Kasumi-1 (cell line): Measurements from ENCODE around the gene RGS17.
"Not testable (repeated sequence)": the region's sequence is repeated elsewhere in the genome, so short reads cannot be mapped to it uniquely, and the experiment has no call there.

Source experiments
- DNase-seq, 2 experiments: peaks; one replicate each; lab custom pipeline; 2025; lab: John Stamatoyannopoulos, UW

RGS17 gene

GRCh38 chr6:153131037-153131981, at the start of gene RGS17:
TSS of gene RGS17 (minus strand) at chr6:153131282. CDS start at chr6:153044018, 87,264 bp downstream.
- DNase-seq: peak; percentile 20 to 35

- no peak for DNase-seq
Observed at GRCh38 chr6:153172815-153173214, 41.7 kb upstream of the RGS17 start.

GRCh38 chr6:153170511-153170910, 39.4 kb upstream of the RGS17 start:
- DNase-seq: no peak

GRCh38 chr6:153167907-153168306, 36.8 kb upstream of the RGS17 start:
- DNase-seq: no peak

- DNase-seq: no peak
Observed at GRCh38 chr6:153167061-153167891, 36.2 kb upstream of the RGS17 start.

- DNase-seq: no peak
Observed at GRCh38 chr6:153162646-153163045, 31.6 kb upstream of the RGS17 start.

- DNase-seq: no peak
Observed at GRCh38 chr6:153162172-153162571, 31.1 kb upstream of the RGS17 start.

- DNase-seq: no peak
Observed at GRCh38 chr6:153160221-153160620, 29.1 kb upstream of the RGS17 start.

- no peak for DNase-seq
Observed at GRCh38 chr6:153150752-153151440, 19.8 kb upstream of the RGS17 start.

GRCh38 chr6:153150371-153150751, 19.3 kb upstream of the RGS17 start:
- no peak for DNase-seq

GRCh38 chr6:153149891-153150290, 18.8 kb upstream of the RGS17 start:
- no peak for DNase-seq

GRCh38 chr6:153146413-153146812, 15.3 kb upstream of the RGS17 start:
- no peak for DNase-seq

GRCh38 chr6:153145591-153145990, 14.5 kb upstream of the RGS17 start:
- no peak for DNase-seq

- DNase-seq: no peak
Observed at GRCh38 chr6:153143200-153143599, 12.1 kb upstream of the RGS17 start.

GRCh38 chr6:153140299-153140698, 9.2 kb upstream of the RGS17 start:
- no peak for DNase-seq

- DNase-seq: no peak
Observed at GRCh38 chr6:153138930-153139329, 7.8 kb upstream of the RGS17 start.

- no peak for DNase-seq
Observed at GRCh38 chr6:153135681-153136080, 4.6 kb upstream of the RGS17 start.

GRCh38 chr6:153133667-153134066, 2.6 kb upstream of the RGS17 start:
- not testable (repeated sequence) for DNase-seq

GRCh38 chr6:153130515-153131036, 506 bp downstream of the RGS17 start:
- DNase-seq: no peak

- no peak for DNase-seq
Observed at GRCh38 chr6:153129873-153130514, 1.1 kb downstream of the RGS17 start.

- DNase-seq: no peak
Observed at GRCh38 chr6:153126218-153126617, 4.9 kb downstream of the RGS17 start.
